HG03378 (cell line): ENCODE results near the gene CNTN2.

Experiments
- ATAC-seq: cut with Tn5 transposase; IDR thresholded peaks from one replicate; pipeline ENCODE4 v1.9.1; 2021; ENCODE audit warnings: mild to moderate bottlenecking, moderate library complexity; ENCODE audit not compliant: unreplicated experiment

Gene CNTN2

GRCh38 chr1:205052690-205053089 lies 9.7 kb downstream of the CNTN2 start:
- ATAC-seq, result no peak

GRCh38 chr1:205053296-205053695 lies 10.3 kb downstream of the CNTN2 start:
- ATAC-seq, result no peak

DNA sequence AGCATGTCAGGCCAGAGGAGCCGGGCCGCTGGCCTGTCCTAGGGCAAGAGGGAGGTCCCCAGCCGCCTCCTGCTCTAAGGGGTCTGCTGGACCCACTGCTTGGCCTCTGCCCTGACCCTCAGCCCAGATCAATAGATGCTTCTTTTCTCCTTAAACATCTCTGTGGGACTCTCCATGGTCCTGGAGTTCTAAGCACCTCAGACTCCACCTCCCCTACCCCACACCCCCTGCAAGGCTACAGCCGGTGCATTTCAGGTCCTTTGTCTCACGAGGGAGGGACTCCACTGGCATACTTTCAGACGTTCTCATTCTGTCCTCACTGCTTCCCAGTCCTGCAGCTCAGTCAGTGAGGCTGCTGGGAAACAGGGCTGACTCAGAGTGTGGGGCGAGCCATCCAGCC lies 11.0 kb downstream of the CNTN2 start:
- ATAC-seq, result no peak

DNA sequence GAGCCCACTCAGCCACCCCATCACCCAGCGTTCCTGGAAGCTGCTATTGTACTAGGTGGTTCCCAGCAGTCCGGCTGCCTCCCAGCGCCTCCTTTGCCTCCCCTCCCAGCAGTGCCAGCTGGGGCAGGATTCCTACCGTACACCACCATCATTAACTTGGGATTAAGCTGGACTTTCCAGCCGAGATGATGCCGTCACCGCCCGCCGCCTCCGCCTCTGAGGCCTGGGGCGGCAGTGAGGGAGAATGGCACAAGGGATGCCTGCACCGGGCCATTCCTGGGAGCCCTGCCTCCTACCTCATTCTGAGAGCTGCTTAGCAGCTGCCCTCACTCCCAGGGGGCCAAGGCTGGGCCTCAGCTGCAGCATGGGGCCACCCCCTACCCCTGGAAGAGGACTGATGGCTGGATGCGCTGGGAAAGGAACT lies 13.2 kb downstream of the CNTN2 start:
- ATAC-seq, result no peak

- ATAC-seq, result no peak
Observed at GRCh38 chr1:205056956-205057568, 14.1 kb downstream of the CNTN2 start.

DNA sequence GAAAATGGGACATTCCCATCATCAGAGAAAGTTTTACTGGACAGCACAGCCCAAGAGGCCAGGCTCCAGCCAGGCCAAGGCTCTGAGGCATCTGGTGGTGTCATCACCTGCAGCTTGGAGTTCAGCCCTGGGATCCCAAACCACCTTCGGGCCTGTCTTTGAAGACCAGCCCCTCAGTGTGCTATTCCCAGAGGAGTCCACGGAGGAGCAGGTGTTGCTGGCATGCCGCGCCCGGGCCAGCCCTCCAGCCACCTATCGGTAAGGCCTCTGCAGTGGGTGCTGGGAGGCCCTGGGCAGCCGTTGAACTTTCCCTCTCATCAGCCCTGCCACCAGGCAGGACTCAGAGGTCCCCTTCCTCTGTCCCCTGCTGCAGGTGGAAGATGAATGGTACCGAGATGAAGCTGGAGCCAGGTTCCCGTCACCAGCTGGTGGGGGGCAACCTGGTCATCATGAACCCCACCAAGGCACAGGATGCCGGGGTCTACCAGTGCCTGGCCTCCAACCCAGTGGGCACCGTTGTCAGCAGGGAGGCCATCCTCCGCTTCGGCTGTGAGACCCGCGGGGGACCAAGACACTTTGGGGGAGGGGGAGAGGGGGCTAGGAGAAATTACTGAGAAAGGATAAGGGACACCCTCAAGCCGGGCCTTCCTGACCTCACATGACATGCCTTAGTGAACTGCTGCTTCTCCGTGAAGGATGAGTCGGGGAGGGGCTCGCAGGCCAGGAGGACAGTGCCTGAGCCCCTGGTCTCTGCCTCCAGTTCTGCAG lies 15.0 kb downstream of the CNTN2 start:
- ATAC-seq, result no peak

DNA sequence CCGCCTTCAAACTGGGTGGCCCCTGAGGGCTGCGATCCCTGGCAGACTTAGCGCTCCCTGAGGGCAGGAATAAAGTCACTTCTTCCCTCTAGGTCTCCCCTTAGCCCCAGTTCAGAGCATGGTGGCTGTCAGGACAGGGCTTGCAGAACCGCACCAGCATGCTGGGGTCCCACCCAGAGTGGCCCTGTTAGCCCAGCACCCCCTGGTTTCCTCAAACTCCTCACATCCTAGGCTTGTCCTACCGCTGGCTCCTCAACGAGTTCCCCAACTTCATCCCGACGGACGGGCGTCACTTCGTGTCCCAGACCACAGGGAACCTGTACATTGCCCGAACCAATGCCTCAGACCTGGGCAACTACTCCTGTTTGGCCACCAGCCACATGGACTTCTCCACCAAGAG lies 15.8 kb downstream of the CNTN2 start:
- no peak for ATAC-seq

- no peak for ATAC-seq
Observed at GRCh38 chr1:205059660-205060059, 16.6 kb downstream of the CNTN2 start.

DNA sequence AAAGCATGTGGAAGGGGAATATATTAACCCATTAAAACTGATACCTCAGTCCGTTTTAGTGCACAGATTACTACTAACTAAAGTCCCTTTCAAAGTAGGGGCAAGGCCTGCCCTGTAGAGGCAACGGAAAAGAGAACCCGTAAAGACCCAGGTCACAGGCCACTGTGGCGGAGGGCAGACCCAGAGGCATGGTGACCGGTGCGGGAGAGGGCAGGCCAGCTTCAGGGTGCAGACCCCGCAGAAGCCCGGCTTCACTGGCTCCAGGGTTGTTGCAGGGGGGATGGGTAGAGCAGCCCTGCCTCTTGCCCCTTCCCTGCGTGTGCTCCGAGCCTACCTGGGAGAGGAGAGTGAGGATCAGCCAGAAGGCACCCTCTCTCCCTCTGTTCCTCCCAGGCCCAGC lies 17.7 kb downstream of the CNTN2 start:
- ATAC-seq, result no peak

- no peak for ATAC-seq
Observed at GRCh38 chr1:205061227-205061626, 18.2 kb downstream of the CNTN2 start.

DNA sequence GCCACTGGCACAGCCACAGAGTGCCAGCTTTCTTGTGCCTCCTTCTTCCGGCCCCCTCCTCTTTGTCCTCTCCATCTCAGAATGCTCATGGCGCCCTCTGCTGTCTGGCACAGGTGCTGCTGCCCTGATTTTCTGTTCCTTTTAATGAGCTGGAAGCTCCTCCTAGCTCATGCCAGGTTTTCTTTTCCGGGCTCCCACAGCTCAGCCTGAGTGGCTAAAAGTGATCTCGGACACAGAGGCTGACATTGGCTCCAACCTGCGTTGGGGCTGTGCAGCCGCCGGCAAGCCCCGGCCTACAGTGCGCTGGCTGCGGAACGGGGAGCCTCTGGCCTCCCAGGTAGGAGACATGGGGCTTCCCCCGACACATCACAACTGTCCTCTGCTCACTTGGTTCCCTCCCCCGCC lies 18.7 kb downstream of the CNTN2 start:
- no peak for ATAC-seq

DNA sequence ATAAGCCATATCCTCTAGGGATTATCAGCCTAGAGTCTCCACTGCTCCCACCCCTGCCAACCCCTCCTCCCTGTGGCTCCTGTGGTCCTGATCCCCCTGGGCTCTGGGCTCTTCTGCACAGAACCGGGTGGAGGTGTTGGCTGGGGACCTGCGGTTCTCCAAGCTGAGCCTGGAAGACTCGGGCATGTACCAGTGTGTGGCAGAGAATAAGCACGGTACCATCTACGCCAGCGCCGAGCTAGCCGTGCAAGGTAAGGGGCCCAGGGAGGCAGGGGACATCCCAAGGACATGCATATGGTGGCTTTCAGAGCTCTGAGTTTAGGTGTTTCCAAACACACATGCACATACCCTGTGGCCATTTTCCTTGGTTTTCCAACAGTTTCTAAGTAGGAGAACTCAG lies 19.3 kb downstream of the CNTN2 start:
- ATAC-seq, result no peak

GRCh38 chr1:205062895-205063294 lies 19.9 kb downstream of the CNTN2 start:
- ATAC-seq, result no peak

- no peak for ATAC-seq
Observed at GRCh38 chr1:205064301-205064700, 21.3 kb downstream of the CNTN2 start.

DNA sequence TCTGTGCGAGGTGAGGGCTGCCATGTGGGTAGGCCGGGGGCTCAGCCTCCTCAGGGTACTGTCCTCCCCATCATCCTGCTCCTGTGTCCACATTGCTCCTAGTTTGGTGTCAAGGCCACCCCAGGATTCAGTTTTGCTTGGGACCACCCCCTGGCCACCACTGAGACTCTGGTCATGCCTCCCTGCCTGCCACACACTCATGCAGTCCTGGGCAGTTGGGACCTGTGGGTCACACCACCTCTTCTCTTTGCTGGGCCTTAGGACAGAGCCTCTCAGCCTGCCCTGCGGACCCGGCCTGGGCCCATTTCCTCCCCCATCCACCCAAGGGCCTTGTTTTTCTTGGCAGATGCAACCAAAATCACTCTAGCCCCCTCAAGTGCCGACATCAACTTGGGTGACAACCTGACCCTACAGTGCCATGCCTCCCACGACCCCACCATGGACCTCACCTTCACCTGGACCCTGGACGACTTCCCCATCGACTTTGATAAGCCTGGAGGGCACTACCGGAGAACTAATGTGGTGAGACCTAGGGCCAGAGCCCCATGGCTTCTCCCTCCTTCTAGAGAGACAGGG lies 21.8 kb downstream of the CNTN2 start:
- no peak for ATAC-seq

- no peak for ATAC-seq
Observed at GRCh38 chr1:205065666-205066065, 22.7 kb downstream of the CNTN2 start.

DNA sequence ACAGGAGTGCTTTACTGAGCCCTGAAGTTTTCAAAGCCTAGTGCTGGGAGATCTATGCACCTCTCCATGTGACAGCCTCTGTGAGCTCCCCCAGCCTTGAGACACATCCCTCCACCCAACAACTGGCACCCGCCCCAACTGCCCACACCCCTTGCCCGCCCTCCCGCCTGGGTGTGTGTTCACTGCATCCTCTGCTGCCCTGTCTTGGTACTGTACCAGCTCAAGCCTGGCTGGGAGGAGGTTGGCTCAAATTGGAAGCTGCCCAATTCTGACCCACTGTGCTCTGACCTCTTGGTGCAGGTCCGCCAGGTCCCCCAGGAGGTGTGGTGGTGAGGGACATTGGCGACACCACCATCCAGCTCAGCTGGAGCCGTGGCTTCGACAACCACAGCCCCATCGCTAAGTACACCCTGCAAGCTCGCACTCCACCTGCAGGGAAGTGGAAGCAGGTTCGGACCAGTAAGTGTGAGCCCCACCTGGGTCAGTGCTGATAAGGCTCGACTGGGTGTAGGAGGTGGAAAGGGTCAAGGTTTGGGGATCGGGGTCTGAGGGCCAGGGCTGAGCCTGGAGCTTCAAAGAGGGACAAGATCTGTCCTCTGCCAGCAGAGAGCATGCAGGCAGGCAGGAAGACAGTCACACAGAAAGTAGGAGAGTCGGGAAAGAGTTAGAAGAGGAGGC lies 23.3 kb downstream of the CNTN2 start:
- ATAC-seq, result no peak

GRCh38 chr1:205067031-205067430 lies 24.0 kb downstream of the CNTN2 start:
- no peak for ATAC-seq

GRCh38 chr1:205068001-205068400 lies 25.0 kb downstream of the CNTN2 start:
- no peak for ATAC-seq

DNA sequence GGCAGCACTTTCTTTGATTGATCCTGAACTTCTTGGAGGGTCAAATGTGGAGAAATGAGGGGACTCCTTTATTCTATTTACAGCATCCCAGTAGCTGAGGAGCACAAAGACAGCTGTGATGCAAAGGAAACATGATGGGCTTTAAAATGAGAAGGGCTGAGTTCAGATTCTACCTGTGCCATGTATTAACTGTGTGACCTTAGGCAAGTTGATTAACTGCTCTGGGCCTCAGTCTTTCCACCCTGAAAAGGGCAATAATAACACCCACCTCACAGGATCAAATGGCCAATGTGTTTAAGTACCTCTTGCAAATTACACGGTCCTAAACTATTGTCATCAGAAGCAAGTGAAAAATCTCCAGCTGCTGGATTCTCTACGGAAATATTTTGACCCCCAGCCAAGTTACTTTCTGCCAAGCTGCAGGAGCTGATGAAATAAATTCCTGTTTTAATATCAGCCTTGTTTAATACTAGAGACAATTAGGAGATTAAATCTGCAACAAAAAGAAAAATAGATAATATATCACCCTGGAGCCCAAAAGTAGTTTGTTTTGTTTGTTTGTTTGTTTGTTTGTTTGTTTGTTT lies 25.5 kb downstream of the CNTN2 start:
- no peak for ATAC-seq

DNA sequence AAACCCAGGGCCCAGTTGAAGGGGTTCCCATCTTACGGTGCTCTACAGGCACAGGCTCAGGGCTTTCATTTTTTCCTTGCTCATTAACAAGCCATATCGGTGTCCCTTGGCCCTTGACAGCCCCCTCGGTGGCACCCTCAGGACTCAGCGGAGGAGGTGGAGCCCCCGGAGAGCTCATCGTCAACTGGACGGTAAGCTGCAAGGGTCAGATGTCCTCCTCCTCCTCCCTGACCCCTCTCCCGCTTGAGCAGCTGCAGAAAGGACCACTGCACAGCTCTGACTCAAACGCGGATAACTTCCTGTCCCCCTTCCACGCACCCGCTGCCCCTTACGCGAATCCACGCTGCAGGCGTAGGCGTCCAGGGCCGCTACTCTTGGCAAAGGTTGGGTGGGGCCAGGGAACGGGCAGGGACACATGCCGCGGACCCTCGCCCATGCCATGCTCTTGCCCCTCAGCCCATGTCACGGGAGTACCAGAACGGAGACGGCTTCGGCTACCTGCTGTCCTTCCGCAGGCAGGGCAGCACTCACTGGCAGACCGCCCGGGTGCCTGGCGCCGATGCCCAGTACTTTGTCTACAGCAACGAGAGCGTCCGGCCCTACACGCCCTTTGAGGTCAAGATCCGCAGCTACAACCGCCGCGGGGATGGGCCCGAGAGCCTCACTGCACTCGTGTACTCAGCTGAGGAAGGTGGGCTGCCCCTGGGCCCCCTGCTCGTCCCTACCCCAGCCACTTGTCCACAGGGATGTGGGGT lies 26.5 kb downstream of the CNTN2 start:
- no peak for ATAC-seq
